Germinal center (tissue), 1 donor: Measurements from ENCODE around the gene RPA3.

Experiments used
- DNase-seq: peaks from one replicate; pipeline ENCODE4 v3.0.0; 2012; ENCODE audit warnings: mixed read lengths, low spot score

Gene RPA3

GRCh38 chr7:7718492-7718891, at the start of gene RPA3:
TSS of gene RPA3 (minus strand) at chr7:7718607. CDS start at chr7:7640418, 78,189 bp downstream.
- DNase-seq: no peak

GRCh38 chr7:7766671-7767070, 48.3 kb upstream of the RPA3 start:
- no peak for DNase-seq

GRCh38 chr7:7765422-7765821, 47.0 kb upstream of the RPA3 start:
- no peak for DNase-seq

GRCh38 chr7:7764520-7765396, 46.4 kb upstream of the RPA3 start:
- no peak for DNase-seq

- DNase-seq: peak; percentile 11
Observed at GRCh38 chr7:7761974-7762779, 43.8 kb upstream of the RPA3 start.

- peak; percentile 14 for DNase-seq
Observed at GRCh38 chr7:7761340-7761973, 43.0 kb upstream of the RPA3 start.

- DNase-seq: no peak
Observed at GRCh38 chr7:7757576-7757975, 39.2 kb upstream of the RPA3 start.

GRCh38 chr7:7756577-7756976, 38.2 kb upstream of the RPA3 start:
- DNase-seq: no peak

- DNase-seq: no peak
Observed at GRCh38 chr7:7751243-7752092, 33.1 kb upstream of the RPA3 start.

GRCh38 chr7:7750571-7751242, 32.3 kb upstream of the RPA3 start:
- DNase-seq: no peak

GRCh38 chr7:7746458-7746857, 28.1 kb upstream of the RPA3 start:
- no peak for DNase-seq

GRCh38 chr7:7745966-7746365, 27.6 kb upstream of the RPA3 start:
- no peak for DNase-seq

GRCh38 chr7:7745258-7745657, 26.9 kb upstream of the RPA3 start:
- no peak for DNase-seq

GRCh38 chr7:7742223-7742622, 23.8 kb upstream of the RPA3 start:
- no peak for DNase-seq

- DNase-seq: no peak
Observed at GRCh38 chr7:7740037-7740355, 21.6 kb upstream of the RPA3 start.

- DNase-seq: no peak
Observed at GRCh38 chr7:7739204-7740036, 21.0 kb upstream of the RPA3 start.

GRCh38 chr7:7738622-7739021, 20.2 kb upstream of the RPA3 start:
- DNase-seq: no peak

- DNase-seq: no peak
Observed at GRCh38 chr7:7738177-7738576, 19.8 kb upstream of the RPA3 start.

GRCh38 chr7:7737674-7738073, 19.3 kb upstream of the RPA3 start:
- no peak for DNase-seq

GRCh38 chr7:7736671-7737070, 18.3 kb upstream of the RPA3 start:
- no peak for DNase-seq
